GM12878 (cell line): Measurements from ENCODE around the gene CAV2. TPM values are rescaled to one million over a fixed set of nuclear protein-coding genes. Genes with fewer than 3 reads are reported as not detected.

Experiments
- ASH2L ChIP-seq: fragments of 300-600, 200-600 bp; sonication (generic); IDR thresholded peaks from 2 replicates; pipeline ENCODE4 v1.6.1; 2017; ENCODE audit warnings: low read depth, mild to moderate bottlenecking, borderline replicate concordance
- CREB1 ChIP-seq: IDR thresholded peaks from 2 replicates; pipeline ENCODE4 v1.6.1; 2012; ENCODE audit warnings: low read depth, mild to moderate bottlenecking, inconsistent platforms
- E4F1 ChIP-seq: fragments of 450-650 bp; IDR thresholded peaks from 2 replicates; pipeline ENCODE4 v1.6.1; 2018; ENCODE audit warnings: borderline replicate concordance, mild to moderate bottlenecking; ENCODE audit not compliant: partially characterized antibody
- HDAC2 ChIP-seq: fragments of 200-600 bp; sonication (generic); IDR thresholded peaks from 2 replicates; pipeline ENCODE4 v1.6.1; 2017
- HDAC6 ChIP-seq: fragments of 200-600 bp; sonication (generic); IDR thresholded peaks from one replicate; pipeline ENCODE4 v1.8.0; 2017; ENCODE audit warnings: antibody characterized with exemption; ENCODE audit not compliant: unreplicated experiment
- HDGF ChIP-seq: fragments of 450-650 bp; IDR thresholded peaks from 2 replicates; pipeline ENCODE4 v1.6.1; 2016; ENCODE audit warnings: antibody characterized with exemption
- NBN ChIP-seq: fragments of 450-650 bp; IDR thresholded peaks from 2 replicates; pipeline ENCODE4 v1.6.1; 2016
- RBBP5 ChIP-seq: fragments of 200-600 bp; sonication (generic); conservative IDR thresholded peaks from 2 replicates; pipeline ENCODE4 v1.6.1; 2016
- TAF1 ChIP-seq: IDR thresholded peaks from 2 replicates; pipeline ENCODE4 v1.6.1; 2011; ENCODE audit warnings: mild to moderate bottlenecking, low read depth, low read length, borderline replicate concordance
- ZNF592 ChIP-seq: fragments of 450-650 bp; IDR thresholded peaks from 2 replicates; pipeline ENCODE4 v1.6.1; 2017; ENCODE audit warnings: mild to moderate bottlenecking, moderate library complexity
- ZNF622 ChIP-seq: fragments of 450-650 bp; IDR thresholded peaks from 2 replicates; pipeline ENCODE4 v1.6.1; 2017; ENCODE audit warnings: mild to moderate bottlenecking, inconsistent platforms
- polyA plus RNA-seq, 11 experiments: library from polyadenylated mRNA; depleted of rRNA in 4 of 11; unstranded in 6 of 11; stranded (reverse) in 5 of 11; fragments of >200 nt; fragmentation: Nextera tagmentation in 4 of 11; fragmentation: Illumina TruSeq in 1 of 11; extraction: Ambion mirVana in 4 of 11; extraction: Trizol in 1 of 11; gene quantifications; 1 replicate in 1 of 11; 2 replicates in 10 of 11; pipeline versions ENCODE4 v1.2.1 to v1.2.3, GENCODE V29; 2011 to 2016; ENCODE audit warnings: inconsistent platforms in 2 of 11, missing spikeins in 2 of 11, low read depth in 1 of 11
- total RNA-seq, 4 experiments: library from RNA; depleted of rRNA in 3 of 4; stranded (reverse); fragments of >200 nt in 3 of 4; fragmentation: Illumina TruSeq in 1 of 4; extraction: Trizol in 1 of 4; gene quantifications; 2 replicates each; pipeline versions ENCODE4 v1.2.1 to v1.2.3, GENCODE V29; 2013 to 2021

The CAV2 gene
- total and polyA plus RNA-seq, 10 of the 15 experiments (the other 5 are each of a cell fraction or from before 2014, with no cell fraction given) = 0.77 to 11.4 (median 2.5) TPM

DNA sequence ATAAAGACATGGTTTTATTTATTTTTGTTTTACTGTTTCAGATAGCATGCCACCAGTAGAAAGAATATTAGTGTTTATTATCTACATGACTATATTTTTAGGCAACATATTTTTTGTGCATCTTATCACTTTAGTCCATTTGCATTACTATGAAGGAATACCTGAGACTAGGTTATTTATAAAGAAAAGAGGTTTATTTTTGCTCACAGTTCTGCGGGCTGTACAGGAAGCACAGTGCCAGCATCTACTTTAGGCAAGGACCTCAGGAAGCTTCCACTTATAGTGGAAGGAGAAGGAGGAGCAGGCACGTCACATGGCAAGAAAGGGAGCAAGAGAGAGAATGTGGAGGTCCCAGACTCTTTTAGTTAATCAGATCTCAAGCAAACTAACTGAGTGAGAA, 5.7 kb downstream of the CAV2 start (continued):
- TF ChIP-seq E4F1 = no peak
- TF ChIP-seq RBBP5 = no peak
- TF ChIP-seq HDAC2 = no peak
- no peak for TF ChIP-seq TAF1
- TF ChIP-seq HDAC6 = no peak
- no peak for TF ChIP-seq ZNF592
- TF ChIP-seq ZNF622 = no peak
- no peak for TF ChIP-seq CREB1
- no peak for TF ChIP-seq ASH2L
- TF ChIP-seq NBN = no peak
- no peak for TF ChIP-seq HDGF
